GM12878 (cell line): Measurements from ENCODE around the gene AKAP9. TPM values are rescaled to one million over a fixed set of nuclear protein-coding genes. Genes with fewer than 3 reads are reported as not detected.

Experiments used
- ATAC-seq: fragments of 200-7000 bp; cut with Tn5 transposase; 3 replicates; pipeline ENCODE4 v1.9.1; 2020; ENCODE audit warnings: mild to moderate bottlenecking, moderate library complexity
- BruUV-seq: library from RNA; stranded (reverse); fragments of 400-500 nt; replicated peaks from 2 replicates; lab custom pipeline; 2021; lab: Mats Ljungman, UMichigan
- CTCF ChIA-PET: fragments of 300-600 bp; sonication (Branson Sonifier 250); formaldehyde crosslinking; extraction: SDS; loops from one replicate; lab custom pipeline; 2021; ENCODE audit warnings: inconsistent platforms; lab: Yijun Ruan, JAX
- POLR2A ChIA-PET: fragments of 350-600 bp; formaldehyde crosslinking; extraction: SDS; loops from one replicate; lab custom pipeline; 2021; ENCODE audit warnings: inconsistent platforms; lab: Charles Lee
- RAD21 ChIA-PET: fragments of 300-600 bp; sonication (Branson Sonifier 250); formaldehyde crosslinking; loops from one replicate; lab custom pipeline; 2023; ENCODE audit warnings: antibody characterized with exemption; ENCODE audit not compliant: unreplicated experiment; lab: Charles Lee
- SMC1A ChIA-PET: fragments of 300-600 bp; sonication (Branson Sonifier 250); formaldehyde crosslinking; loops from one replicate; lab custom pipeline; 2023; ENCODE audit not compliant: unreplicated experiment, uncharacterized antibody; lab: Charles Lee
- DNase-seq: peaks from one replicate; pipeline ENCODE4 v3.0.0-alpha.2; 2011; ENCODE audit warnings: low read depth, low spot score
- FAIRE-seq: peaks from 3 replicates; lab custom pipeline; 2011; peaks lifted over from hg19 to GRCh38; lab: Jason Lieb, UNC
- H2AFZ ChIP-seq: 2 replicates; pipeline ENCODE4 v1.6.0; 2011; ENCODE audit warnings: low read depth, low read length, control low read depth; ENCODE audit not compliant: control insufficient read depth
- H3K27ac ChIP-seq: 2 replicates; pipeline ENCODE4 v1.5.1; 2011; ENCODE audit warnings: control low read depth; ENCODE audit not compliant: control insufficient read depth, insufficient read depth
- H3K27me3 ChIP-seq, 2 experiments: replicated peaks in 1 of 2; 2 replicates each; pipeline versions ENCODE4 v1.6.0 to v1.6.1; 2011; ENCODE audit warnings: low read length in 1 of 2; ENCODE audit not compliant: control insufficient read depth in 2 of 2, insufficient read depth in 2 of 2
- H3K36me3 ChIP-seq, 2 experiments: 2 replicates each; pipeline ENCODE4 v1.5.1; 2011; ENCODE audit warnings: low read length in 1 of 2; ENCODE audit not compliant: control insufficient read depth in 2 of 2, insufficient read depth in 2 of 2
- H3K4me1 ChIP-seq: 2 replicates; pipeline ENCODE4 v1.6.1; 2011; ENCODE audit warnings: mild to moderate bottlenecking, low read length, moderate library complexity, mixed read lengths; ENCODE audit not compliant: control insufficient read depth, insufficient read depth
- H3K4me2 ChIP-seq: 2 replicates; pipeline ENCODE4 v1.6.0; 2011; ENCODE audit warnings: control low read depth; ENCODE audit not compliant: control insufficient read depth, insufficient read depth
- H3K4me3 ChIP-seq: fragments of 200-600 bp; sonication (generic); 2 replicates; pipeline ENCODE4 v1.5.1; 2016
- H3K79me2 ChIP-seq: 2 replicates; pipeline ENCODE4 v1.6.0; 2011; ENCODE audit warnings: low read length; ENCODE audit not compliant: control insufficient read depth, insufficient read depth
- H3K9ac ChIP-seq: 2 replicates; pipeline ENCODE4 v1.8.0; 2011; ENCODE audit warnings: low read length, control low read depth, mixed read lengths; ENCODE audit not compliant: control insufficient read depth, insufficient read depth
- H3K9me3 ChIP-seq: replicated peaks from 3 replicates; pipeline ENCODE4 v1.5.1; 2011; ENCODE audit warnings: mild to moderate bottlenecking, low read length; ENCODE audit not compliant: control insufficient read depth, insufficient read depth
- H4K20me1 ChIP-seq: 2 replicates; pipeline ENCODE4 v1.6.0; 2011; ENCODE audit not compliant: control insufficient read depth, insufficient read depth
- JUNB ChIP-seq: IDR thresholded peaks from 2 replicates; pipeline ENCODE4 v1.6.1; 2016; ENCODE audit warnings: antibody characterized with exemption, mild to moderate bottlenecking
- RCOR1 ChIP-seq: conservative IDR thresholded peaks from 2 replicates; pipeline ENCODE4 v1.6.1; 2012; ENCODE audit warnings: low read depth, low read length, improper control_type of control experiment
- SRF ChIP-seq, 2 experiments: IDR thresholded peaks; 2 replicates each; pipeline ENCODE4 v1.6.1; 2011; ENCODE audit warnings: low read depth in 2 of 2, low read length in 2 of 2, mild to moderate bottlenecking in 1 of 2, moderate library complexity in 1 of 2
- ZNF622 ChIP-seq: fragments of 450-650 bp; IDR thresholded peaks from 2 replicates; pipeline ENCODE4 v1.6.1; 2017; ENCODE audit warnings: mild to moderate bottlenecking, inconsistent platforms
- WGBS: methylation state at CpG from one replicate; pipeline ENCODE4 v1.1.6; 2016; ENCODE audit warnings: low lambda C conversion rate; ENCODE audit not compliant: insufficient replicate concordance, insufficient coverage; ENCODE audit errors: missing lambda C conversion rate; 5-methylcytosine and 5-hydroxymethylcytosine counted together
- in situ Hi-C: fragments of 300-500 bp; cut with MboI; formaldehyde crosslinking; loops from 9 replicates; pipeline ENCODE4 v1.14.3; 2018; ENCODE audit warnings: mixed read lengths
- intact Hi-C: fragments of 100-400 bp; cut with micrococcal nuclease; formaldehyde crosslinking; loops from one replicate; pipeline ENCODE4 v1.14.2; 2022; ENCODE audit not compliant: unreplicated experiment
- polyA plus RNA-seq, 11 experiments: library from polyadenylated mRNA; depleted of rRNA in 4 of 11; unstranded in 6 of 11; stranded (reverse) in 5 of 11; fragments of >200 nt; fragmentation: Nextera tagmentation in 4 of 11; fragmentation: Illumina TruSeq in 1 of 11; extraction: Ambion mirVana in 4 of 11; extraction: Trizol in 1 of 11; gene quantifications; 1 replicate in 1 of 11; 2 replicates in 10 of 11; pipeline versions ENCODE4 v1.2.1 to v1.2.3, GENCODE V29; 2011 to 2016; ENCODE audit warnings: inconsistent platforms in 2 of 11, missing spikeins in 2 of 11, low read depth in 1 of 11
- total RNA-seq, 4 experiments: library from RNA; depleted of rRNA in 3 of 4; stranded (reverse); fragments of >200 nt in 3 of 4; fragmentation: Illumina TruSeq in 1 of 4; extraction: Trizol in 1 of 4; gene quantifications; 2 replicates each; pipeline versions ENCODE4 v1.2.1 to v1.2.3, GENCODE V29; 2013 to 2021

The AKAP9 gene
- total and polyA plus RNA-seq, 10 of the 15 experiments (the other 5 are each of a cell fraction or from before 2014, with no cell fraction given) = 21.1 to 62.8 (median 31.6) TPM

- Histone ChIP-seq H3K36me3 (no peaks in the 10 kb centered on the region), H3K9ac (no peak overlapping the region), H3K27ac (no peak overlapping the region), H2AFZ (no peak overlapping the region), H3K4me1 (no peaks in the 10 kb centered on the region), H3K79me2 (no peaks in the 10 kb centered on the region), H3K27me3 (peaks cover 0 to 3% of the 10 kb centered on the region in 2 experiments; a peak in 1 of 4 replicates), H3K4me3 (no peak overlapping the region), H3K9me3 (no peaks in the 10 kb centered on the region)
- ATAC-seq (no peak), FAIRE-seq (no peak)
- SMC1A ChIA-PET = interaction anchor here (0.7 kb wide), 1 partner anchor 603 kb away, joined by 3 read pairs; no protein-coding TSS in a partner anchor
- RAD21 ChIA-PET = interaction anchor here (0.7 kb wide), 1 partner anchor 260 kb away, joined by 3 read pairs; no protein-coding TSS in a partner anchor
- POLR2A ChIA-PET = interaction anchor here (0.6 to 0.7 kb wide), 5 partner anchors 13 to 242 kb away, joined by 3 to 6 read pairs (median 5); no protein-coding TSS in a partner anchor
- TF ChIP-seq RCOR1 (no peak), ZNF622 (no peak)
- TF ChIP-seq, all 136 proteins: peak for 0
- no peak for DNase-seq
- Histone ChIP-seq H4K20me1 (no peaks in the 10 kb centered on the region), H3K4me2 (no peak overlapping the region)
- no TSS peak for BruUV-seq
- CTCF ChIA-PET = interaction anchor here (0.6 kb wide), 1 partner anchor 212 kb away, joined by 3 read pairs; no protein-coding TSS in a partner anchor
- in situ Hi-C loops = no loop called here
- intact Hi-C loops = no loop called here
These were observed 216.3 kb downstream of the AKAP9 start for GRCh38 chr7:92156990-92157389.

GRCh38 chr7:92158660-92159575, 218.3 kb downstream of the AKAP9 start:
- Histone ChIP-seq H3K9me3 (no peaks in the 10 kb centered on the region), H3K4me2 (no peak overlapping the region), H3K9ac (no peak overlapping the region), H3K4me1 (no peaks in the 10 kb centered on the region), H3K27me3 (peaks cover 0 to 5% of the 10 kb centered on the region in 2 experiments; a peak in 1 of 4 replicates), H3K79me2 (no peaks in the 10 kb centered on the region), H3K27ac (no peak overlapping the region), H3K36me3 (no peaks in the 10 kb centered on the region), H2AFZ (no peak overlapping the region; the same call in 1 of the 2 replicates), H3K4me3 (no peak overlapping the region), H4K20me1 (no peaks in the 10 kb centered on the region)
- RAD21 ChIA-PET = no interaction called here
- no TSS peak for BruUV-seq
- TF ChIP-seq SRF (IDR thresholded peaks at IDR 0.05; ENCODE audit: low read depth in 2 of 2, low read length in 2 of 2) (no peak), JUNB (peak; percentile 34; the same call in 1 of the 2 replicates)
- ATAC-seq (peak; percentile 89), FAIRE-seq (no peak), DNase-seq (no peak)
- 50% methylated on average over 3 of the region's 3 CpGs for WGBS
- in situ Hi-C loops = no loop called here
- CTCF ChIA-PET = no interaction called here
- POLR2A ChIA-PET = no interaction called here
- SMC1A ChIA-PET = interaction anchor here (1.2 kb wide), 1 partner anchor 8 kb away, joined by 3 read pairs; no protein-coding TSS in a partner anchor
- intact Hi-C loops = no loop called here

Other genes starting within 250 kb of the AKAP9 start
- 14.7 and 20.1 TPM in 2 replicates for gene MTERF1, start 60.2 kb upstream of the AKAP9 start, total RNA-seq (2014; rRNA removed)
- gene MTERF1, start 60.2 kb upstream of the AKAP9 start, total RNA-seq (2014; rRNA removed; fragmentation: Illumina TruSeq; extraction: Trizol) = 26.2 and 29.1 TPM in 2 replicates
- gene MTERF1, start 60.2 kb upstream of the AKAP9 start, total RNA-seq (2021) = 19.0 and 19.1 TPM in 2 replicates
- 23.4 and 41.6 TPM in 2 replicates for gene MTERF1, start 60.2 kb upstream of the AKAP9 start, polyA plus RNA-seq (2011; rRNA removed)
- gene MTERF1, start 60.2 kb upstream of the AKAP9 start, polyA plus RNA-seq (2014; fragmentation: Illumina TruSeq; extraction: Trizol) = 27.5 and 39.1 TPM in 2 replicates
- 10 to 100 TPM; 30.7 to 38.7 TPM for gene MTERF1, start 60.2 kb upstream of the AKAP9 start, polyA plus RNA-seq (2014; fragmentation: Nextera tagmentation; extraction: Ambion mirVana)
- gene MTERF1, start 60.2 kb upstream of the AKAP9 start, polyA plus RNA-seq (2014; rRNA removed) = 15.6 and 16.9 TPM in 2 replicates
- gene MTERF1, start 60.2 kb upstream of the AKAP9 start, polyA plus RNA-seq (2016; fragmentation: Nextera tagmentation; extraction: Ambion mirVana) = 10 to 100 TPM; 28.6 to 29.2 TPM
- 91.9 and 119 TPM in 2 replicates for gene CYP51A1, start 193.6 kb downstream of the AKAP9 start, total RNA-seq (2014; rRNA removed)
- 113 and 117 TPM in 2 replicates for gene CYP51A1, start 193.6 kb downstream of the AKAP9 start, total RNA-seq (2014; rRNA removed; fragmentation: Illumina TruSeq; extraction: Trizol)
- gene CYP51A1, start 193.6 kb downstream of the AKAP9 start, total RNA-seq (2021) = 78.4 and 82.7 TPM in 2 replicates
- 21.5 and 31.5 TPM in 2 replicates for gene CYP51A1, start 193.6 kb downstream of the AKAP9 start, polyA plus RNA-seq (2011; rRNA removed)
- gene CYP51A1, start 193.6 kb downstream of the AKAP9 start, polyA plus RNA-seq (2014; fragmentation: Illumina TruSeq; extraction: Trizol) = 63.8 and 80.8 TPM in 2 replicates
- gene CYP51A1, start 193.6 kb downstream of the AKAP9 start, polyA plus RNA-seq (2014; fragmentation: Nextera tagmentation; extraction: Ambion mirVana) = 10 to 100 TPM; 28.1 to 33.1 TPM
- gene CYP51A1, start 193.6 kb downstream of the AKAP9 start, polyA plus RNA-seq (2014; rRNA removed) = 38.6 and 47.3 TPM in 2 replicates
- 10 to 100 TPM; 59.9 to 74.8 TPM for gene CYP51A1, start 193.6 kb downstream of the AKAP9 start, polyA plus RNA-seq (2016; fragmentation: Nextera tagmentation; extraction: Ambion mirVana)
- gene LRRD1, start 238.3 kb downstream of the AKAP9 start, total RNA-seq (2014; rRNA removed) = 0.06 and 0.11 TPM in 2 replicates
- gene LRRD1, start 238.3 kb downstream of the AKAP9 start, total RNA-seq (2014; rRNA removed; fragmentation: Illumina TruSeq; extraction: Trizol) = 0.04 TPM in 1 of 2 replicates, not detected in the other
- gene LRRD1, start 238.3 kb downstream of the AKAP9 start, total RNA-seq (2021) = not detected in 2 replicates
- 0.03 TPM in 1 of 2 replicates, not detected in the other for gene LRRD1, start 238.3 kb downstream of the AKAP9 start, polyA plus RNA-seq (2011; rRNA removed)
- 0.16 TPM in 1 of 2 replicates, not detected in the other for gene LRRD1, start 238.3 kb downstream of the AKAP9 start, polyA plus RNA-seq (2014; fragmentation: Illumina TruSeq; extraction: Trizol)
- gene LRRD1, start 238.3 kb downstream of the AKAP9 start, polyA plus RNA-seq (2014; fragmentation: Nextera tagmentation; extraction: Ambion mirVana) = not detected
- not detected in 2 replicates for gene LRRD1, start 238.3 kb downstream of the AKAP9 start, polyA plus RNA-seq (2014; rRNA removed)
- not detected for gene LRRD1, start 238.3 kb downstream of the AKAP9 start, polyA plus RNA-seq (2016; fragmentation: Nextera tagmentation; extraction: Ambion mirVana)